ENCODE data around the gene LPGAT1. TPM values are rescaled to one million over a fixed set of nuclear protein-coding genes. Genes with fewer than 3 reads are reported as not detected.

LPGAT1 gene
- polyA plus RNA-seq, 1 experiment, result 16.5 TPM

GRCh38 chr1:211735208-211736170 is 95.1 kb downstream of the LPGAT1 start:
- no peak for TF ChIP-seq CTCF (IDR thresholded peaks at IDR 0.05; ENCODE audit: low read depth, low read length)

GRCh38 chr1:211734791-211735190 is 95.8 kb downstream of the LPGAT1 start:
- Histone ChIP-seq H3K27me3 (ENCODE audit: control insufficient read depth, insufficient read depth, low read length) (no peaks in the 10 kb centered on the region), H3K27ac (ENCODE audit: low read depth, low read length) (no peak overlapping the region), H3K9me3 (ENCODE audit: control insufficient read depth, insufficient read depth, low read length) (no peaks in the 10 kb centered on the region), H3K4me3 (ENCODE audit: low read depth, low read length) (no peak overlapping the region)
- ChIA-PET CTCF (interaction anchor here (1.3 to 2.4 kb wide), 4 partner anchors 36 to 300 kb away, joined by 3 to 8 read pairs (median 6); partner anchors contain the start of genes DTL and INTS7), POLR2A (no interaction called here)
- no peak for DNase-seq (ENCODE audit: low read depth, low spot score)
- no peak for TF ChIP-seq CTCF (IDR thresholded peaks at IDR 0.05; ENCODE audit: low read depth, low read length)

More at GRCh38 chr1:211735208-211736170, 95.1 kb downstream of the LPGAT1 start:
- H3K27ac ChIP-seq (ENCODE audit: low read depth, low read length), result no peak overlapping the region
- POLR2A ChIA-PET, result no interaction called here
- CTCF ChIA-PET, result interaction anchor here (1.2 to 2.4 kb wide), 3 partner anchors 37 to 300 kb away, joined by 3 to 8 read pairs (median 3); partner anchors contain the start of genes DTL and INTS7
- no peaks in the 10 kb centered on the region for H3K27me3 ChIP-seq (ENCODE audit: control insufficient read depth, insufficient read depth, low read length)
- H3K9me3 ChIP-seq (ENCODE audit: control insufficient read depth, insufficient read depth, low read length), result no peaks in the 10 kb centered on the region
- DNase-seq (ENCODE audit: low read depth, low spot score), result peak; percentile 16
- H3K4me3 ChIP-seq (ENCODE audit: low read depth, low read length), result no peak overlapping the region

GRCh38 chr1:211734359-211734758 is 96.2 kb downstream of the LPGAT1 start:
- ChIA-PET CTCF (interaction anchor here (1.3 to 1.4 kb wide), 3 partner anchors 36 to 301 kb away, joined by 3 to 6 read pairs (median 5); partner anchors contain the start of genes DTL and INTS7), POLR2A (no interaction called here)
- no peak overlapping the region for H3K4me3 ChIP-seq (ENCODE audit: low read depth, low read length)
- DNase-seq (ENCODE audit: low read depth, low spot score), result no peak
- no peaks in the 10 kb centered on the region for H3K9me3 ChIP-seq (ENCODE audit: control insufficient read depth, insufficient read depth, low read length)
- no peak overlapping the region for H3K27ac ChIP-seq (ENCODE audit: low read depth, low read length)
- TF ChIP-seq CTCF (IDR thresholded peaks at IDR 0.05; ENCODE audit: low read depth, low read length), result no peak
- H3K27me3 ChIP-seq (ENCODE audit: control insufficient read depth, insufficient read depth, low read length), result no peaks in the 10 kb centered on the region

- TF ChIP-seq CTCF (IDR thresholded peaks at IDR 0.05; ENCODE audit: low read depth, low read length), result no peak
- POLR2A ChIA-PET, result no interaction called here
- no peaks in the 10 kb centered on the region for H3K9me3 ChIP-seq (ENCODE audit: control insufficient read depth, insufficient read depth, low read length)
- H3K27me3 ChIP-seq (ENCODE audit: control insufficient read depth, insufficient read depth, low read length), result no peaks in the 10 kb centered on the region
- no peak overlapping the region for H3K27ac ChIP-seq (ENCODE audit: low read depth, low read length)
- DNase-seq (ENCODE audit: low read depth, low spot score), result no peak
- no peak overlapping the region for H3K4me3 ChIP-seq (ENCODE audit: low read depth, low read length)
- CTCF ChIA-PET, result interaction anchor here (1.7 kb wide), 1 partner anchor 34 kb away, joined by 6 read pairs; no protein-coding TSS in a partner anchor
These were observed 98.1 kb downstream of the LPGAT1 start for GRCh38 chr1:211732293-211732980.
